HG03039 (cell line): ENCODE data around the gene MUC7.
A peak's percentile ranks its signal among the peaks of the same experiment; 100 is the strongest.

ENCODE experiments used
- ATAC-seq: cut with Tn5 transposase; IDR thresholded peaks from one replicate; pipeline ENCODE4 v1.9.1; 2021; ENCODE audit warnings: mild to moderate bottlenecking, moderate library complexity; ENCODE audit not compliant: unreplicated experiment

The MUC7 gene

DNA sequence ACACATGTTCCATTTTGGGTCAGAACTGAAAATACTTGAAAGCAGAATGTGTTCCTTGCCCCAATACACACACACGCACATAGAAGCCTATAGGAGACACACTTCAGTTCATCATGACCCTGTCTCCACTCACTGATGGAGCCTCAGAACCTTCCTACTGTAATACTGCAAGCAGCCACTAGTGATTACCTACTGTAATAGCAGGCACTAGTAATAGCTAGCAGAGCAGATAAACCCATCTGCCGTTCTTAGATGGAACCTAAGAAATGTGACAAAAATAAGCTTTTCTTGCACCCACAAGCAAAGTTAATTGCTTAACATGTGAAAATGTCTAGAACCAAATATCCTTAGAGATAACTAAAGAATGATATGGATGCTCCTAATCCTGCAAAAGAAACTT, 60.0 kb downstream of the MUC7 start:
- peak; percentile 74 for ATAC-seq
